CD4-positive, alpha-beta T cell treated with Interleukin-4 for 4 hours (primary cell): ENCODE data around the gene DMAC2.
"Not testable (repeated sequence)": the region's sequence is repeated elsewhere in the genome, so short reads cannot be mapped to it uniquely, and the experiment has no call there.

Experiments
- DNase-seq: peaks from one replicate; pipeline ENCODE4 v3.0.0-alpha.2; 2020

The DMAC2 gene

GRCh38 chr19:41421973-41422372, 17.7 kb downstream of the DMAC2 start:
- DNase-seq, result no peak

- DNase-seq, result no peak
These were observed 18.4 kb downstream of the DMAC2 start for GRCh38 chr19:41421314-41421713.

GRCh38 chr19:41420101-41420880, 19.4 kb downstream of the DMAC2 start:
- DNase-seq, result no peak

GRCh38 chr19:41416194-41416674, 23.5 kb downstream of the DMAC2 start:
- DNase-seq, result no peak

GRCh38 chr19:41415154-41415571, 24.5 kb downstream of the DMAC2 start:
- no peak for DNase-seq

GRCh38 chr19:41414461-41414860, 25.3 kb downstream of the DMAC2 start:
- no peak for DNase-seq

- no peak for DNase-seq
These were observed 25.8 kb downstream of the DMAC2 start for GRCh38 chr19:41413947-41414346.

GRCh38 chr19:41412953-41413352, 26.8 kb downstream of the DMAC2 start:
- DNase-seq, result no peak

- DNase-seq, result no peak
These were observed 27.8 kb downstream of the DMAC2 start for GRCh38 chr19:41411968-41412265.

GRCh38 chr19:41411100-41411967, 28.4 kb downstream of the DMAC2 start:
- no peak for DNase-seq

- DNase-seq, result no peak
These were observed 29.2 kb downstream of the DMAC2 start for GRCh38 chr19:41410336-41411054.

- DNase-seq, result no peak
These were observed 30.4 kb downstream of the DMAC2 start for GRCh38 chr19:41409288-41409687.

- DNase-seq, result not testable (repeated sequence)
These were observed 30.9 kb downstream of the DMAC2 start for GRCh38 chr19:41408846-41409245.

GRCh38 chr19:41408256-41408655, 31.5 kb downstream of the DMAC2 start:
- DNase-seq, result no peak

- no peak for DNase-seq
These were observed 32.4 kb downstream of the DMAC2 start for GRCh38 chr19:41407271-41407670.

GRCh38 chr19:41405776-41406175, 33.9 kb downstream of the DMAC2 start:
- DNase-seq, result no peak

- DNase-seq, result no peak
These were observed 36.3 kb downstream of the DMAC2 start for GRCh38 chr19:41403181-41403970.

- DNase-seq, result no peak
These were observed 37.7 kb downstream of the DMAC2 start for GRCh38 chr19:41402010-41402409.

- no peak for DNase-seq
These were observed 38.2 kb downstream of the DMAC2 start for GRCh38 chr19:41401483-41401882.

- DNase-seq, result no peak
These were observed 40.2 kb downstream of the DMAC2 start for GRCh38 chr19:41399525-41399924.

- DNase-seq, result no peak
These were observed 40.6 kb downstream of the DMAC2 start for GRCh38 chr19:41399091-41399490.

- no peak for DNase-seq
These were observed 41.1 kb downstream of the DMAC2 start for GRCh38 chr19:41398598-41398997.

GRCh38 chr19:41398050-41398418, 41.7 kb downstream of the DMAC2 start:
- no peak for DNase-seq
